HEK293 (cell line): ENCODE data around the gene PRRT1B.
A peak's percentile ranks its signal among the peaks of the same experiment; 100 is the strongest.

Experiments used
- CTCF ChIA-PET: fragments of 350-600 bp; formaldehyde crosslinking; extraction: SDS; loops from one replicate; lab custom pipeline; 2021; ENCODE audit warnings: antibody characterized with exemption; lab: Yijun Ruan, JAX
- POLR2A ChIA-PET: fragments of 300-600 bp; formaldehyde crosslinking; extraction: SDS; loops from one replicate; lab custom pipeline; 2020; ENCODE audit warnings: antibody characterized with exemption, inconsistent platforms; lab: Yijun Ruan, JAX
- H3K27ac ChIP-seq: fragments of 200-500 bp; sonication (Bioruptor generic); 2 replicates; pipeline ENCODE4 v1.5.1; 2014; ENCODE audit warnings: low read depth, low read length, control low read depth, inconsistent platforms; ENCODE audit errors: extremely low read depth
- H3K36me3 ChIP-seq, 2 experiments: fragments of 200-500 bp in 1 of 2; sonication (Bioruptor generic) in 1 of 2; 1 replicate in 1 of 2; 2 replicates in 1 of 2; pipeline ENCODE4 v1.5.1; 2014 to 2017; ENCODE audit warnings: inconsistent platforms in 2 of 2, low read length in 2 of 2; ENCODE audit not compliant: control insufficient read depth in 2 of 2, insufficient read depth in 1 of 2
- H3K4me1 ChIP-seq: fragments of 200-500 bp; sonication (Bioruptor generic); 2 replicates; pipeline ENCODE4 v1.5.1; 2014; ENCODE audit warnings: mild to moderate bottlenecking, low read length, inconsistent platforms; ENCODE audit not compliant: control insufficient read depth, insufficient read depth
- H3K4me3 ChIP-seq: 2 replicates; pipeline ENCODE4 v1.5.1; 2011; ENCODE audit warnings: low read depth, mild to moderate bottlenecking, control low read depth, low read length, moderate library complexity
- H3K9me3 ChIP-seq: fragments of 200-500 bp; sonication (Bioruptor generic); 2 replicates; pipeline ENCODE4 v1.5.1; 2014; ENCODE audit warnings: low read depth, low read length, inconsistent platforms; ENCODE audit not compliant: control insufficient read depth, insufficient read depth
- INSM2 ChIP-seq: fragments of 450-650 bp; formaldehyde crosslinking; IDR thresholded peaks from 2 replicates; pipeline ENCODE4 v1.5.1; 2016; ENCODE audit warnings: missing biosample characterization, missing genetic modification characterization
- KLF7 ChIP-seq: fragments of 450-650 bp; formaldehyde crosslinking; IDR thresholded peaks from 2 replicates; pipeline ENCODE4 v1.5.1; 2016; ENCODE audit warnings: missing biosample characterization, missing genetic modification characterization, borderline replicate concordance
- MZF1 ChIP-seq: fragments of 450-650 bp; formaldehyde crosslinking; IDR thresholded peaks from 2 replicates; pipeline ENCODE4 v1.5.1; 2017; ENCODE audit warnings: missing biosample characterization, missing genetic modification characterization, borderline replicate concordance
- PRDM4 ChIP-seq: fragments of 450-650 bp; formaldehyde crosslinking; IDR thresholded peaks from 2 replicates; pipeline ENCODE4 v1.5.1; 2017; ENCODE audit warnings: missing biosample characterization, missing genetic modification characterization
- PRDM6 ChIP-seq: fragments of 450-650 bp; formaldehyde crosslinking; IDR thresholded peaks from 2 replicates; pipeline ENCODE4 v1.5.1; 2017; ENCODE audit warnings: missing biosample characterization, missing genetic modification characterization
- SCRT1 ChIP-seq: fragments of 450-650 bp; formaldehyde crosslinking; IDR thresholded peaks from 2 replicates; pipeline ENCODE4 v1.5.1; 2016; ENCODE audit warnings: missing biosample characterization, missing genetic modification characterization, borderline replicate concordance
- SCRT2 ChIP-seq: fragments of 450-650 bp; formaldehyde crosslinking; IDR thresholded peaks from 2 replicates; pipeline ENCODE4 v1.5.1; 2016; ENCODE audit warnings: missing biosample characterization, missing genetic modification characterization
- ZFHX2 ChIP-seq: fragments of 450-650 bp; formaldehyde crosslinking; conservative IDR thresholded peaks from 2 replicates; pipeline ENCODE4 v1.5.1; 2016; ENCODE audit warnings: missing biosample characterization, missing genetic modification characterization
- ZNF16 ChIP-seq: fragments of 450-650 bp; formaldehyde crosslinking; IDR thresholded peaks from 2 replicates; pipeline ENCODE4 v1.5.1; 2016; ENCODE audit warnings: low read depth, missing biosample characterization, missing genetic modification characterization
- ZNF239 ChIP-seq: fragments of 450-650 bp; formaldehyde crosslinking; IDR thresholded peaks from 2 replicates; pipeline ENCODE4 v1.5.1; 2016; ENCODE audit warnings: missing biosample characterization, missing genetic modification characterization
- ZNF280D ChIP-seq: fragments of 450-650 bp; formaldehyde crosslinking; IDR thresholded peaks from 2 replicates; pipeline ENCODE4 v1.5.1; 2016; ENCODE audit warnings: missing biosample characterization, missing genetic modification characterization
- ZNF311 ChIP-seq: fragments of 450-650 bp; formaldehyde crosslinking; IDR thresholded peaks from 2 replicates; pipeline ENCODE4 v1.5.1; 2017; ENCODE audit warnings: missing biosample characterization, missing genetic modification characterization, borderline replicate concordance
- ZNF433 ChIP-seq: fragments of 450-650 bp; formaldehyde crosslinking; IDR thresholded peaks from 2 replicates; pipeline ENCODE4 v1.5.1; 2016; ENCODE audit warnings: missing biosample characterization, missing genetic modification characterization, low read depth
- ZNF514 ChIP-seq: fragments of 450-650 bp; formaldehyde crosslinking; IDR thresholded peaks from 2 replicates; pipeline ENCODE4 v1.5.1; 2016; ENCODE audit warnings: missing biosample characterization, missing genetic modification characterization
- ZNF571 ChIP-seq: fragments of 450-650 bp; formaldehyde crosslinking; IDR thresholded peaks from 2 replicates; pipeline ENCODE4 v1.5.0; 2017; ENCODE audit warnings: missing biosample characterization, missing genetic modification characterization
- ZNF626 ChIP-seq: fragments of 450-650 bp; sonication (Bioruptor Pico); formaldehyde crosslinking; IDR thresholded peaks from 2 replicates; pipeline ENCODE4 v1.5.1; 2018; ENCODE audit warnings: missing biosample characterization, missing genetic modification characterization, inconsistent platforms
- ZNF76 ChIP-seq: fragments of 450-650 bp; formaldehyde crosslinking; IDR thresholded peaks from 2 replicates; pipeline ENCODE4; 2016; ENCODE audit warnings: low read depth, missing biosample characterization, missing genetic modification characterization, borderline replicate concordance
- ZNF785 ChIP-seq: fragments of 450-650 bp; formaldehyde crosslinking; IDR thresholded peaks from 2 replicates; pipeline ENCODE4 v1.5.1; 2016; ENCODE audit warnings: missing biosample characterization, missing genetic modification characterization
- TF ChIP-seq, protein P1 (sequence below): fragments of 450-650 bp; formaldehyde crosslinking; IDR thresholded peaks from 2 replicates; pipeline ENCODE4 v1.5.1; 2017; ENCODE audit warnings: missing biosample characterization, missing genetic modification characterization

PRRT1B gene

DNA sequence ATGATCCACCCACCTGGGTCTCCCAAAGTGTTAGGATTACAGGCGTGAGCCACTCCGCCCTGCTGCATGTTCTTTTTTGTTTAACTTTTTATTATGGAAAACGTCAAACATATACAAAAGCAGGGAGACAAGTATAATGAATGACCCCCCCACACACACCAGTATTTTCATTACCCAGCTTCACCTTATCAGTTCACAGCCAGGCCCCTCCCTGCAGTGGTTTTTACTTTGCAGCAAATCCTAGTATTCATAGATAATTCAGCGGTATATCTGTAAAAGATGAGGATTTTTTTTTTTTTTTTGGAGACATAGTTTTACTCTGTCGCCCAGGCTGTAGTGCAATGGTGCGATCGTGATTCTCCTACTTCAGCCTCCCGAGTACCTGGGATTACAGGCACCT is 40.3 kb upstream of the PRRT1B start (continued):
- TF ChIP-seq, protein P1, sequence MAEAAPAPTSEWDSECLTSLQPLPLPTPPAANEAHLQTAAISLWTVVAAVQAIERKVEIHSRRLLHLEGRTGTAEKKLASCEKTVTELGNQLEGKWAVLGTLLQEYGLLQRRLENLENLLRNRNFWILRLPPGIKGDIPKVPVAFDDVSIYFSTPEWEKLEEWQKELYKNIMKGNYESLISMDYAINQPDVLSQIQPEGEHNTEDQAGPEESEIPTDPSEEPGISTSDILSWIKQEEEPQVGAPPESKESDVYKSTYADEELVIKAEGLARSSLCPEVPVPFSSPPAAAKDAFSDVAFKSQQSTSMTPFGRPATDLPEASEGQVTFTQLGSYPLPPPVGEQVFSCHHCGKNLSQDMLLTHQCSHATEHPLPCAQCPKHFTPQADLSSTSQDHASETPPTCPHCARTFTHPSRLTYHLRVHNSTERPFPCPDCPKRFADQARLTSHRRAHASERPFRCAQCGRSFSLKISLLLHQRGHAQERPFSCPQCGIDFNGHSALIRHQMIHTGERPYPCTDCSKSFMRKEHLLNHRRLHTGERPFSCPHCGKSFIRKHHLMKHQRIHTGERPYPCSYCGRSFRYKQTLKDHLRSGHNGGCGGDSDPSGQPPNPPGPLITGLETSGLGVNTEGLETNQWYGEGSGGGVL (tag by site-specific recombination): no peak

DNA sequence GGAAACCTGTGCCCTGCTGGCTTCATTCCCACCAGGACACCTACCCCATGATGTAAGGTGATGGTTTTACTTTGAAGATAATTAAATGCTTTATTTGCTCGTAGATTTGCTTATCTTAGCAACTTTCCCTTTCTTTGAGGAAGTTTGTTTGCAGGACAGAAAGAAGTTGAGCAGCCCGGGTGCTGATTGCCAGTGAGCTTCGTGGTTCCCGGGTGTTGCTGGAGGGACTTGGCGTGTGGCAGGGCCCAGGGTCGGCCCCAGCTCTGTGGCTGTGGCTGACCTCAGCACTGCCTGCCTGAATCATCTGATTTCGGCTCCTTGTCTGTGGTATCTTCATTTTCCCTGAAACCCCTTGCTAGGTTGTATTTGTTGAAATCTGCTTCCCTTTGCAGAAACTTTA is 33.9 kb upstream of the PRRT1B start:
- ChIA-PET CTCF (no interaction called here), POLR2A (no interaction called here)
- Histone ChIP-seq H3K4me3 (no peak overlapping the region), H3K36me3 (peaks cover 15 to 91% of the 10 kb centered on the region in 2 experiments), H3K4me1 (no peaks in the 10 kb centered on the region), H3K27ac (no peak overlapping the region), H3K9me3 (no peaks in the 10 kb centered on the region)
- no peak for TF ChIP-seq PRDM6 (tag by site-specific recombination)
- TF ChIP-seq ZNF433 (tag by site-specific recombination): no peak
- TF ChIP-seq ZNF785 (tag by site-specific recombination): no peak
- TF ChIP-seq ZNF239: no peak
- TF ChIP-seq ZNF571 (tag by site-specific recombination): no peak
- TF ChIP-seq INSM2 (tag by site-specific recombination): no peak
- no peak for TF ChIP-seq ZNF76 (tag by site-specific recombination)
- no peak for TF ChIP-seq PRDM4
- no peak for TF ChIP-seq ZNF626
- TF ChIP-seq ZNF280D (tag by site-specific recombination): no peak
- TF ChIP-seq ZNF16: no peak
- TF ChIP-seq ZFHX2: no peak

DNA sequence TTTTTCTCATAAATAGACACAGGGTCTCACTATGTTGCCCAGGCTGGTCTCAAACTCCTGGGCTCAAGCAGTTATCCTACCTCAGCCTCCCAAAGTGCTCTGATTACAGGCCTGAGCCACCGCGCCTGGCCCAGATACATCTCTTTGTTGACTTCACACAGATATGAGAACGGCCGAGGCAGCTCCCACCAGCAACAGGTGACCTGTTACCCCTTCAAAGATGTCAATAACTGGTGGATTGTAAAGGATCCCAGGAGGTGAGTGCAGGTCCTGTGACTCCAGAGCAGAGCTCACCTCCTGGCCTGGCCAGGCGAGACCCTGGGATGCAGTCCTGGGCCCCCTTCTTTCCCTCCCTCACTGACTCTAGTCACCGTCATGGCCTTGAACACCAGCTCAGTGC is 33.4 kb upstream of the PRRT1B start:
- ChIA-PET POLR2A (no interaction called here), CTCF (interaction anchor here (0.6 kb wide), 1 partner anchor 176 kb away, joined by 3 read pairs; no protein-coding TSS in a partner anchor)
- TF ChIP-seq SCRT1 (tag by site-specific recombination): peak; percentile 74; the same call in 1 of the 2 replicates
- TF ChIP-seq KLF7 (tag by site-specific recombination): no peak
- no peak for TF ChIP-seq MZF1 (tag by site-specific recombination)
- peak; percentile 98 for TF ChIP-seq SCRT2 (tag by site-specific recombination)
- no peak for TF ChIP-seq ZNF311 (tag by site-specific recombination)
- no peak for TF ChIP-seq ZNF514 (tag by site-specific recombination)
- Histone ChIP-seq H3K36me3 (peaks cover 14 to 94% of the 10 kb centered on the region in 2 experiments), H3K27ac (no peak overlapping the region), H3K4me3 (no peak overlapping the region), H3K4me1 (no peaks in the 10 kb centered on the region), H3K9me3 (no peaks in the 10 kb centered on the region)
